HFFc6 (cell line): ENCODE data around the gene AMPD2. TPM values are rescaled to one million over a fixed set of nuclear protein-coding genes. Genes with fewer than 3 reads are reported as not detected.

ENCODE experiments used
- DNase-seq: peaks from one replicate; pipeline ENCODE4 v3.0.0-alpha.2; 2018
- H3K27ac Mint-ChIP-seq: 2 replicates; pipeline ENCODE4 v1.8.0; 2020; ENCODE audit warnings: mild to moderate bottlenecking, mixed read lengths
- H3K27me3 Mint-ChIP-seq: 2 replicates; pipeline ENCODE4 v1.8.0; 2021; ENCODE audit warnings: mild to moderate bottlenecking, moderate library complexity, mixed read lengths; ENCODE audit not compliant: insufficient read depth
- H3K36me3 Mint-ChIP-seq: 2 replicates; pipeline ENCODE4 v1.8.0; 2021; ENCODE audit warnings: low read depth, mixed read lengths
- H3K4me1 Mint-ChIP-seq: 2 replicates; pipeline ENCODE4 v1.8.0; 2020; ENCODE audit warnings: low read depth, mixed read lengths
- H3K4me3 Mint-ChIP-seq: 2 replicates; pipeline ENCODE4 v1.8.0; 2020; ENCODE audit warnings: mild to moderate bottlenecking, moderate library complexity, mixed read lengths
- H3K9me3 Mint-ChIP-seq: 2 replicates; pipeline ENCODE4 v1.8.0; 2020; ENCODE audit warnings: mild to moderate bottlenecking, mixed read lengths
- total RNA-seq, 6 experiments: library from RNA; stranded (reverse); fragmentation: NEBNext Ultra II Directional; extraction: Animal tissue kit (Norgen Biotek cat#: 25700); gene quantifications; 2 replicates in 1 of 6; 3 replicates in 5 of 6; pipeline ENCODE4 v1.2.3, GENCODE V29; 2021
- TF ChIP-seq, protein P1 (sequence below): fragments of 200-600 bp; sonication (generic); IDR thresholded peaks from 2 replicates; pipeline ENCODE4 v1.5.0; 2021; ENCODE audit warnings: antibody characterized with exemption, mild to moderate bottlenecking

Gene AMPD2
- total RNA-seq, 6 experiments from 2014 or later = 127 to 172 (median 139) TPM

DNA sequence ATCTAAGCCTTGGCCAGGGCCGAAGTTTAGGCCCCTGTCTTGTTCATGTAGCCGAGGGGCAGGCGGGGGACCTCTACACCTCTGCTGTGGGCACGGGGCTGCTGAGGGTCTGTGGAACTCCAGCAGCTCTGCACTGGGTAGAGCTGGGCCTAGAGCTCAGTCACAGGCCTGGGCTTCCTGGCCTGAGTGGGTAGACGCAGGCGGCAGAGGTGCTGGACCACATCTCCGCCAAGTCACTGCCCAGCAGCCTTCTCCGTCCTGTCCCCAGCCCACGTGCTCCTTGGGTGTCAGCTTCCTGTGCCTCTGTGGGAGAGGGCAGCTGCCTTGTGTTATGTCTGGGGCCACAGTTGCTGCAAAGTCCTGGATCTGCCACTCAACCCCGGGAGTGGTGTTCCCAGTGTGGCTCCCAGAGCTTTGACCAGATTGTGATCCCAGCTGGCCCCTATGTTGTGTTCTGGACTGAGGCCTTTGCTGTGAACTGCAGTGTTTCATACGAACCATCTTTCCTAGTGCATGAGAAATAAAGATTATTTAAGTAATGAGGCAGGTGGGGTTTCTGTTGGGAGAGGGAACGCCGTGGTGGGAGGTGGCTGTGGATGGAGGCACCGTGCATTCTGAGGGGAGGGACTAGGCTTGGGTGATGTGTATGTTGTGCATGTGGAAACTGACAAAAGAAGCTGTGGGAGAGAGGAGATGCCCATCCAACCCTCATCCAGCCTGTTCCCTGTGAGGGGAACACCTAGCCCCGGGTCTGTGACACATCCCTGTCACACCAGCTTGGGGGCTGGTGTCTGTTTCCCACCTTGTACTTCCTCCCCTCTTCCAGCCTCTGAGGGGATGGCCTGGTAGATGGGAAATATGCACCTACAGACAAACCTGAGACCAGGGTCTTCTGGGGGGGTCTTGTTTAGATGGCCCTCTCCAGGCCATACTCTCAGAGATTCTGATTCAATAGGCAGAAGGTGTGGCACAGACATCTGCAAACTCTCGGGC lies 12.2 kb downstream of the AMPD2 start:
- TF ChIP-seq, protein P1, sequence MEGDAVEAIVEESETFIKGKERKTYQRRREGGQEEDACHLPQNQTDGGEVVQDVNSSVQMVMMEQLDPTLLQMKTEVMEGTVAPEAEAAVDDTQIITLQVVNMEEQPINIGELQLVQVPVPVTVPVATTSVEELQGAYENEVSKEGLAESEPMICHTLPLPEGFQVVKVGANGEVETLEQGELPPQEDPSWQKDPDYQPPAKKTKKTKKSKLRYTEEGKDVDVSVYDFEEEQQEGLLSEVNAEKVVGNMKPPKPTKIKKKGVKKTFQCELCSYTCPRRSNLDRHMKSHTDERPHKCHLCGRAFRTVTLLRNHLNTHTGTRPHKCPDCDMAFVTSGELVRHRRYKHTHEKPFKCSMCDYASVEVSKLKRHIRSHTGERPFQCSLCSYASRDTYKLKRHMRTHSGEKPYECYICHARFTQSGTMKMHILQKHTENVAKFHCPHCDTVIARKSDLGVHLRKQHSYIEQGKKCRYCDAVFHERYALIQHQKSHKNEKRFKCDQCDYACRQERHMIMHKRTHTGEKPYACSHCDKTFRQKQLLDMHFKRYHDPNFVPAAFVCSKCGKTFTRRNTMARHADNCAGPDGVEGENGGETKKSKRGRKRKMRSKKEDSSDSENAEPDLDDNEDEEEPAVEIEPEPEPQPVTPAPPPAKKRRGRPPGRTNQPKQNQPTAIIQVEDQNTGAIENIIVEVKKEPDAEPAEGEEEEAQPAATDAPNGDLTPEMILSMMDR = no peak
- Mint-ChIP-seq H3K36me3 (peaks cover 32% of the 10 kb centered on the region), H3K4me3 (no peak overlapping the region), H3K27ac (no peak overlapping the region), H3K9me3 (no peaks in the 10 kb centered on the region), H3K4me1 (peaks cover 33% of the 10 kb centered on the region), H3K27me3 (no peaks in the 10 kb centered on the region; the same call in none of the 2 replicates)
- no peak for DNase-seq

DNA sequence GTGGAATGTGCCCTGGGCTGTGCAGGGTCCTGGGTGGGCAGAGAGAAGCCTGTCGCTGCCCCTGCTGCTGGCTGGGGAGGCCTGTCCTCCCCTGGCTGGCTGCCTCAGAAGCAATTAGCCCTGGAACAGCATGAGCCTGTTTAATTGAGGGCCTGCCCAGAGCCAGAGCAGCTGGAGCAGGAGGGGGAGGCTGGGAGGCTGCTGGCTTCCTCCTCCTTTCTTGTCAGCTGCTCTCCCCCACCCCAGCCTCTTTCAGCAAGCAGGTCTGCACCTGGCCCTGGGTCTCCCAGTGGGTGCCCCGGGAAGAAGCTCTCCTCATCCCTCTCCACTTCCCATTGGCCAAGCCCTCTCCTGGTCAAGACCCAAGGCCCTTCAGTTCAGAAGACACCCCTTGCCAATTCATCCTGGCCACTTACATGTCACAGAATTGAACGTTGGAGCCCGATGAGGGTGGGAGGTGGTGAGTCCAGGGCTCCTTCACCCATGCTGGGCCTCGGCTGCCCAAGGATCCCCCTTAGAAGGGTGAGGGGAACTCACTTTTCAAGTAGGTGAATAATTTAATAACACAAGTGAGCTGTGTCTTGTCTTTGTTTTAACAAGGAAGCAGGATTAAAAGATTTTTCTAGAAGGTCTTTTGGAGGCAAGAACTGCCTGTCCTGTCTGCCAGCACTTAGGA lies 13.2 kb downstream of the AMPD2 start:
- TF ChIP-seq, protein P1 = no peak
- Mint-ChIP-seq H3K4me3 (no peak overlapping the region), H3K36me3 (peaks cover 28% of the 10 kb centered on the region), H3K27me3 (no peaks in the 10 kb centered on the region; the same call in none of the 2 replicates), H3K4me1 (peaks cover 35% of the 10 kb centered on the region), H3K27ac (peak overlapping the region; percentile 49; the same call in 1 of the 2 replicates), H3K9me3 (no peaks in the 10 kb centered on the region)
- no peak for DNase-seq

GRCh38 chr1:109634292-109634691 lies 14.7 kb downstream of the AMPD2 start:
- TF ChIP-seq, protein P1 = no peak

DNA sequence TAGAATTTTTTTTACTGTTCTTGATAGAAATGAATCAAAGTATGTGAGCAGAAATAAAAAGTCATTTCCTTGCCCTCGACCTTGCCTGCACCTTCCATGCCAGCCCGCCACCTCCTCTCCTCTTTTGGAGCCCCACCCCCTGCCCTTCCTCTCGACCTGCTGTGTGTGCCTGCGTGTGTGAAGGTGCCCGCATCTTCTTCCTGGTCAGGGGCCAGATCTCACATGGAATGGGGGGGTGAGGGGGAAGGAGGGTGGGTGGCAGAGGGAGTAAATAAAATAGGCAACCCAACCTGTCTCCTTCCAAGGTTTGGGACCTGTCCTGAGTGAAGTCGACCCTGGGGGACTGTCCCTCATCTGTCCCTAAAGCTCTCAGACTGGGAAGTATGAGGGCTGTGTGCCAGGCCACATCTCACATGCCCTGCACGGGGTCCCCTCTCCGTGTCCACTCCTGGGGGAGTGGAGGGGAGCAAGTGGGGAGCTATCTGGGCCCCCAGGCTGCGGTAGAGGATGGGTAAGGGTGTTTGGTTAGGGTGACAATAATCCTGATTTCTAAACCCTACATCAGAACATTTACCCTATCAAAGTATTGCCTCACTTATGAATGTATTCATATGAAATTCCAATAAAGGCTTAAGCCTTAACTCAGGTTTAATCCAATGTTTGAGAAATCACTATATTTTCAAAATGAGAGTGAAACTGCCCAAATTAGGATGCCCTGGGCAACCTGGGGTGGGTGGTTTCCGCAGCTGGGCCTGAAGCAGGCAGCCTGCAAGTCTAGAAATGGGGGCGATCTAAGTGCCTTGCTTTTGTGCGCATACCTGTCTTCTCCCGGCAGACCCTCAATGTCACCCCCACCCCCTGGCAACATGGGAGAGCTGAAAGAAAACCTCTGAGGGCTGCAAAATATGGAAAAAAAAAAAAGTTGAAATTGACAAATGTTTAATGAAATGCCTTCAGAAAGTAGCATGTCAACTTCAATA lies 15.4 kb downstream of the AMPD2 start:
- H3K4me1 Mint-ChIP-seq = peaks cover 29% of the 10 kb centered on the region
- DNase-seq = no peak
- peaks cover 12% of the 10 kb centered on the region for H3K36me3 Mint-ChIP-seq
- H3K9me3 Mint-ChIP-seq = no peaks in the 10 kb centered on the region
- no peak overlapping the region; the same call in 1 of the 2 replicates for H3K27ac Mint-ChIP-seq
- H3K4me3 Mint-ChIP-seq = no peak overlapping the region
- TF ChIP-seq, protein P1 = no peak
- H3K27me3 Mint-ChIP-seq = no peaks in the 10 kb centered on the region; the same call in none of the 2 replicates

More at GRCh38 chr1:109634292-109634691, 14.7 kb downstream of the AMPD2 start:
- H3K9me3 Mint-ChIP-seq = no peaks in the 10 kb centered on the region
- peaks cover 19% of the 10 kb centered on the region for H3K36me3 Mint-ChIP-seq
- no peak overlapping the region for H3K4me3 Mint-ChIP-seq
- no peaks in the 10 kb centered on the region; the same call in none of the 2 replicates for H3K27me3 Mint-ChIP-seq
- peak overlapping the region; percentile 39; the same call in 1 of the 2 replicates for H3K27ac Mint-ChIP-seq
- no peak for DNase-seq
- peaks cover 27% of the 10 kb centered on the region for H3K4me1 Mint-ChIP-seq

GRCh38 chr1:109635862-109636200 lies 16.2 kb downstream of the AMPD2 start:
- peaks cover 3% of the 10 kb centered on the region for H3K27me3 Mint-ChIP-seq
- peaks cover 10% of the 10 kb centered on the region for H3K36me3 Mint-ChIP-seq
- TF ChIP-seq, protein P1 = no peak
- H3K9me3 Mint-ChIP-seq = no peaks in the 10 kb centered on the region
- DNase-seq = no peak
- peak overlapping the region; percentile 83 for H3K27ac Mint-ChIP-seq
- H3K4me1 Mint-ChIP-seq = peaks cover 32% of the 10 kb centered on the region
- H3K4me3 Mint-ChIP-seq = peak overlapping the region; percentile 19
